Heart left ventricle (tissue), 13 donors: ENCODE data around the gene TNFAIP2.

Experiments
- CTCF ChIP-seq, 12 donors: fragments of 200-600 bp; sonication (generic) in 4 of 12; IDR thresholded peaks; one replicate each; pipeline versions ENCODE4 v1.5.0 to v1.8.0; 2018 to 2022; ENCODE audit warnings: antibody characterized with exemption in 12 of 12, mild to moderate bottlenecking in 5 of 12
- POLR2A ChIP-seq, 2 donors: fragments of 450-650 bp; IDR thresholded peaks; one replicate each; pipeline ENCODE4 v1.6.1; 2017; ENCODE audit warnings: antibody characterized with exemption in 2 of 2, mild to moderate bottlenecking in 2 of 2, moderate library complexity in 2 of 2
- donor health status: ischemic (EF 13 %, LVEDD 7.1; RV severe dilation, severe dysfunction).
- donor health status: DM: no; HTN: yes; CAD: no.
- donor health status: DM: no; HTN: no; CAD: no.
- donor health status: ischemic (EF 25% LVEDD 6.9; RV normal size, moderate dysfunction).
- donor health status: ischemic (EF 25% LVEDD 5.7; RV mildly dilated, moderate dysfunction).
- donor health status: ischemic (EF 35%, LVEDD 5.7; RV mildly dilated, moderate dysfunction).
- donor health status: nonischemic (EF 11% LVEDD 7.7; RV severe dilation, severe dysfunction).
- donor health status: DM: yes; HTN: yes; CAD: no.
- donor health status: PGD.
- donor health status: ischemic (EF 29% LVEDD 5.4; RV normal size, mild dysfunction).
- donor health status: nonischemic (EF 23%, LVEDD 6.1; RV moderate dilation, normal function).

- no peak for TF ChIP-seq CTCF (IDR thresholded peaks at IDR 0.05)
- TF ChIP-seq POLR2A (IDR thresholded peaks at IDR 0.05) = no peak
Observed at GRCh38 chr14:103104389-103104653, 18.9 kb upstream of the TNFAIP2 start.
